ENCODE data around the gene HS2ST1.

DNA sequence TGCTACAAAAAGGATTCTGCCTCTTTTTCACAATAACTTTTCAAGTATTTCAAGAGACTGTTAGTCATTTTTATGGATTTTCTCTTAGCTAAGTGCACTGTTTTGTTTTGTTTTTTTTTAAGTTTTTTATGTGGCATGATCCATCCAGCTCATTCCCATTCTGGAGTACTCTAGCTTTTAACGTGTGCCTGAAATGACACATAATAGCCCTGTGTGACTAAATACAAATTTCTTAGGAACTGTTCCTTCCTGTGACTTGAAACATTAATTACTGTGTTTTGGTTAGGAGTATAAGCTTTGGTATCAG lies 143.9 kb downstream of the HS2ST1 start:
- TF ChIP-seq, protein P1, sequence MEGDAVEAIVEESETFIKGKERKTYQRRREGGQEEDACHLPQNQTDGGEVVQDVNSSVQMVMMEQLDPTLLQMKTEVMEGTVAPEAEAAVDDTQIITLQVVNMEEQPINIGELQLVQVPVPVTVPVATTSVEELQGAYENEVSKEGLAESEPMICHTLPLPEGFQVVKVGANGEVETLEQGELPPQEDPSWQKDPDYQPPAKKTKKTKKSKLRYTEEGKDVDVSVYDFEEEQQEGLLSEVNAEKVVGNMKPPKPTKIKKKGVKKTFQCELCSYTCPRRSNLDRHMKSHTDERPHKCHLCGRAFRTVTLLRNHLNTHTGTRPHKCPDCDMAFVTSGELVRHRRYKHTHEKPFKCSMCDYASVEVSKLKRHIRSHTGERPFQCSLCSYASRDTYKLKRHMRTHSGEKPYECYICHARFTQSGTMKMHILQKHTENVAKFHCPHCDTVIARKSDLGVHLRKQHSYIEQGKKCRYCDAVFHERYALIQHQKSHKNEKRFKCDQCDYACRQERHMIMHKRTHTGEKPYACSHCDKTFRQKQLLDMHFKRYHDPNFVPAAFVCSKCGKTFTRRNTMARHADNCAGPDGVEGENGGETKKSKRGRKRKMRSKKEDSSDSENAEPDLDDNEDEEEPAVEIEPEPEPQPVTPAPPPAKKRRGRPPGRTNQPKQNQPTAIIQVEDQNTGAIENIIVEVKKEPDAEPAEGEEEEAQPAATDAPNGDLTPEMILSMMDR (IDR thresholded peaks at IDR 0.05; ENCODE audit: extremely low read depth in 1 of 2, insufficient read depth in 1 of 2, low read depth in 1 of 2, low read length in 2 of 2) = no peak
- TF ChIP-seq MYC (IDR thresholded peaks at IDR 0.05; ENCODE audit: low read depth, low read length) (no peak), POLR2A (IDR thresholded peaks at IDR 0.05; ENCODE audit: low read depth, low read length) (no peak), POLR2AphosphoS5 (IDR thresholded peaks at IDR 0.05; ENCODE audit: insufficient read depth, low read depth, low read length) (no peak)
- TF ChIP-seq, protein P2, sequence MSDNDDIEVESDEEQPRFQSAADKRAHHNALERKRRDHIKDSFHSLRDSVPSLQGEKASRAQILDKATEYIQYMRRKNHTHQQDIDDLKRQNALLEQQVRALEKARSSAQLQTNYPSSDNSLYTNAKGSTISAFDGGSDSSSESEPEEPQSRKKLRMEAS (IDR thresholded peaks at IDR 0.05; ENCODE audit: insufficient read depth, insufficient read length) = no peak
